ENCODE measurements around the gene ANAPC7.

- TF ChIP-seq CTCF (IDR thresholded peaks at IDR 0.05) = no peak
- no peak for TF ChIP-seq ZFX (IDR thresholded peaks at IDR 0.05; ENCODE audit: borderline replicate concordance)
These were observed 29.4 kb downstream of the ANAPC7 start for GRCh38 chr12:110373962-110374611.
